IMR-90 (cell line): ENCODE data around the gene DENND1A. TPM values are rescaled to one million over a fixed set of nuclear protein-coding genes. Genes with fewer than 3 reads are reported as not detected.

ENCODE experiments used
- ATAC-seq: fragments of 200-7000 bp; cut with Tn5 transposase; 2 replicates; pipeline ENCODE4 v1.9.1; 2020; ENCODE audit warnings: low read depth, mild to moderate bottlenecking, moderate library complexity
- BruUV-seq: library from RNA; stranded (reverse); fragments of 400-500 nt; replicated peaks from 2 replicates; lab custom pipeline; 2021; lab: Mats Ljungman, UMichigan
- CTCF ChIA-PET: fragments of 300-600 bp; formaldehyde crosslinking; extraction: SDS; loops from one replicate; lab custom pipeline; 2021; ENCODE audit warnings: antibody characterized with exemption; lab: Yijun Ruan, JAX
- POLR2A ChIA-PET: fragments of 300-600 bp; sonication (Branson Sonifier 250); formaldehyde crosslinking; loops from one replicate; lab custom pipeline; 2022; ENCODE audit warnings: antibody characterized with exemption; ENCODE audit not compliant: unreplicated experiment; lab: Charles Lee
- DNase-seq: peaks from one replicate; pipeline ENCODE4 v3.0.0; 2013
- H2AFZ ChIP-seq: replicated peaks from 2 replicates; pipeline ENCODE3; 2013; ENCODE audit warnings: low read length, mild to moderate bottlenecking; ENCODE audit not compliant: poor library complexity
- H2AK5ac ChIP-seq: 2 replicates; pipeline ENCODE4 v1.6.1; 2013; ENCODE audit warnings: low read depth, low read length, inconsistent platforms
- H2AK9ac ChIP-seq: replicated peaks from 2 replicates; pipeline ENCODE3; 2013; ENCODE audit warnings: mild to moderate bottlenecking, low read depth, low read length, moderate library complexity; ENCODE audit not compliant: poor library complexity
- H2BK120ac ChIP-seq: 2 replicates; pipeline ENCODE4 v1.6.1; 2013; ENCODE audit warnings: low read depth, low read length, inconsistent platforms
- H2BK15ac ChIP-seq: 3 replicates; pipeline ENCODE4 v1.6.1; 2013; ENCODE audit warnings: low read depth, low read length, inconsistent platforms
- H2BK20ac ChIP-seq: 2 replicates; pipeline ENCODE4 v1.6.1; 2013; ENCODE audit warnings: low read depth, mild to moderate bottlenecking, inconsistent platforms, low read length, moderate library complexity
- H2BK5ac ChIP-seq: 2 replicates; pipeline ENCODE4 v1.6.1; 2013; ENCODE audit warnings: mild to moderate bottlenecking, low read depth, low read length, inconsistent platforms; ENCODE audit not compliant: poor library complexity, severe bottlenecking
- H3K14ac ChIP-seq: replicated peaks from 2 replicates; pipeline ENCODE4 v1.6.1; 2013; ENCODE audit warnings: low read depth, low read length, inconsistent platforms
- H3K18ac ChIP-seq: 2 replicates; pipeline ENCODE4 v1.6.1; 2013; ENCODE audit warnings: low read depth, low read length, control low read depth
- H3K23ac ChIP-seq: 2 replicates; pipeline ENCODE4 v1.6.1; 2013; ENCODE audit warnings: low read depth, low read length, inconsistent platforms
- H3K27ac ChIP-seq: 2 replicates; pipeline ENCODE4 v1.5.1; 2013; ENCODE audit warnings: mild to moderate bottlenecking, control low read depth, low read length; ENCODE audit not compliant: insufficient read depth
- H3K27me3 ChIP-seq: 2 replicates; pipeline ENCODE4 v1.6.1; 2013; ENCODE audit warnings: low read length; ENCODE audit not compliant: control insufficient read depth, insufficient read depth
- H3K36me3 ChIP-seq: 2 replicates; pipeline ENCODE4 v1.6.1; 2013; ENCODE audit warnings: low read length, mixed read lengths; ENCODE audit not compliant: control insufficient read depth, insufficient read depth
- H3K4ac ChIP-seq: 2 replicates; pipeline ENCODE4 v1.6.1; 2013; ENCODE audit warnings: low read depth, low read length, inconsistent platforms
- H3K4me1 ChIP-seq: 2 replicates; pipeline ENCODE4 v1.6.1; 2013; ENCODE audit warnings: low read length, mixed read lengths; ENCODE audit not compliant: control insufficient read depth, insufficient read depth
- H3K4me2 ChIP-seq: 2 replicates; pipeline ENCODE4 v1.6.1; 2013; ENCODE audit warnings: low read depth, mild to moderate bottlenecking, control low read depth, low read length, moderate library complexity
- H3K4me3 ChIP-seq: 2 replicates; pipeline ENCODE4 v1.5.1; 2013; ENCODE audit warnings: low read depth, mild to moderate bottlenecking, control low read depth, low read length, moderate library complexity; ENCODE audit not compliant: insufficient read depth
- H3K56ac ChIP-seq: 2 replicates; pipeline ENCODE4 v1.6.1; 2013; ENCODE audit warnings: low read length, inconsistent platforms; ENCODE audit not compliant: insufficient read depth; ENCODE audit errors: extremely low read depth
- H3K79me1 ChIP-seq, 2 experiments: 2 replicates each; pipeline ENCODE4 v1.6.1; 2013; ENCODE audit warnings: low read length in 2 of 2, inconsistent platforms in 1 of 2, low read depth in 1 of 2
- H3K9ac ChIP-seq: 2 replicates; pipeline ENCODE4 v1.6.1; 2013; ENCODE audit warnings: low read depth, low read length, control low read depth
- H3K9me1 ChIP-seq: 2 replicates; pipeline ENCODE4 v1.6.1; 2013; ENCODE audit warnings: low read length, inconsistent platforms; ENCODE audit not compliant: insufficient read depth
- H3K9me3 ChIP-seq: 2 replicates; pipeline ENCODE4 v1.6.1; 2013; ENCODE audit warnings: low read length; ENCODE audit not compliant: control insufficient read depth, insufficient read depth
- H4K20me1 ChIP-seq: 2 replicates; pipeline ENCODE4 v1.6.1; 2013; ENCODE audit warnings: low read length, inconsistent platforms; ENCODE audit not compliant: insufficient read depth
- H4K5ac ChIP-seq: 2 replicates; pipeline ENCODE4 v1.6.1; 2013; ENCODE audit warnings: mild to moderate bottlenecking, low read depth, low read length, control low read depth
- H4K8ac ChIP-seq, 2 experiments: 2 replicates each; pipeline ENCODE4 v1.6.1; 2013; ENCODE audit warnings: low read depth in 2 of 2, low read length in 2 of 2, control low read depth in 1 of 2, inconsistent platforms in 1 of 2
- H4K91ac ChIP-seq: 2 replicates; pipeline ENCODE4 v1.6.1; 2013; ENCODE audit warnings: low read depth, low read length, inconsistent platforms; ENCODE audit not compliant: insufficient read depth
- CEBPB ChIP-seq: IDR thresholded peaks from 2 replicates; pipeline ENCODE4 v1.6.1; 2012; ENCODE audit warnings: low read depth, low read length, improper control_type of control experiment
- MAZ ChIP-seq: IDR thresholded peaks from 2 replicates; pipeline ENCODE4 v1.6.1; 2012; ENCODE audit warnings: low read depth, mild to moderate bottlenecking, low read length, improper control_type of control experiment, moderate library complexity, borderline replicate concordance
- WGBS, 2 experiments: methylation state at CpG; one replicate each; pipeline versions ENCODE4 v1.1.5 to v1.1.7; 2013; ENCODE audit warnings: missing lambda C conversion rate in 2 of 2; ENCODE audit not compliant: insufficient read length in 1 of 2; ENCODE audit errors: extremely low coverage in 2 of 2; 5-methylcytosine and 5-hydroxymethylcytosine counted together
- dilution Hi-C: fragments of 300-500 bp; cut with HindIII; formaldehyde crosslinking; loops from one replicate; pipeline ENCODE4 v1.14.3; 2018; ENCODE audit warnings: low sequenced_read_pairs; ENCODE audit not compliant: unreplicated experiment
- in situ Hi-C: fragments of 300-500 bp; cut with MboI; formaldehyde crosslinking; loops from 3 replicates; pipeline ENCODE4 v1.14.3; 2019; ENCODE audit warnings: low sequenced_read_pairs, inconsistent platforms, mixed read lengths
- intact Hi-C: fragments of 100-400 bp; cut with micrococcal nuclease; formaldehyde crosslinking; loops from 2 replicates; pipeline ENCODE4 v1.10.0; 2022
- polyA plus RNA-seq, 3 experiments: library from polyadenylated mRNA; depleted of rRNA; stranded (reverse); fragments of >200 nt; gene quantifications; 2 replicates each; pipeline ENCODE4 v1.2.3, GENCODE V29; 2012; ENCODE audit warnings: low replicate concordance in 1 of 3
- total RNA-seq: library from RNA; depleted of rRNA; stranded (reverse); fragments of >200 nt; gene quantifications from 2 replicates; pipeline ENCODE4 v1.2.3, GENCODE V29; 2012

The DENND1A gene
- total and polyA plus RNA-seq, 2 of the 4 experiments (the other 2 are of a cell fraction), result 21.4 to 27.6 TPM

- H4K91ac ChIP-seq, result no peak overlapping the region
- no peak overlapping the region for H3K23ac ChIP-seq
- no peak overlapping the region for H3K27ac ChIP-seq
- BruUV-seq, result no TSS peak
- no peak overlapping the region for H2AK5ac ChIP-seq
- no peaks in the 10 kb centered on the region for H3K36me3 ChIP-seq
- no peak overlapping the region for H3K9ac ChIP-seq
- H3K9me3 ChIP-seq, result no peaks in the 10 kb centered on the region
- 0 out of 2 replicates have a peak, but pooled peaks cover 3% of the 10 kb centered on the region for H4K20me1 ChIP-seq
- ChIA-PET CTCF (no interaction called here), POLR2A (no interaction called here)
- no peak overlapping the region for H2BK15ac ChIP-seq
- peak; percentile 54 for TF ChIP-seq CEBPB
- no peak for TF ChIP-seq MAZ
- ATAC-seq (peak; percentile 32), DNase-seq (no peak)
- H3K9me1 ChIP-seq, result no peaks in the 10 kb centered on the region
- peak overlapping the region; percentile 30 for H2AK9ac ChIP-seq
- no peak overlapping the region for H2BK120ac ChIP-seq
- no peak overlapping the region for H2BK20ac ChIP-seq
- no peaks in the 10 kb centered on the region for H3K27me3 ChIP-seq
- no peak overlapping the region for H3K18ac ChIP-seq
- H3K79me1 ChIP-seq, result no peaks in the 10 kb centered on the region
- no peak overlapping the region for H3K4ac ChIP-seq
- WGBS, 2 experiments, result 36% methylated on average over 2 of the region's 15 CpGs; no CpG with 5 or more reads in 1 of the 2 experiments
- dilution Hi-C loops (no loop called here), in situ Hi-C loops (no loop called here), intact Hi-C loops (no loop called here)
- no peak overlapping the region for H3K4me2 ChIP-seq
- H4K5ac ChIP-seq, result no peak overlapping the region
- H3K56ac ChIP-seq, result no peak overlapping the region
- no peak overlapping the region for H3K4me3 ChIP-seq
- H3K14ac ChIP-seq, result no peak overlapping the region
- H3K4me1 ChIP-seq, result no peaks in the 10 kb centered on the region
- H4K8ac ChIP-seq, result no peak overlapping the region
- H2AFZ ChIP-seq, result no peak overlapping the region
- H2BK5ac ChIP-seq, result no peak overlapping the region
These were observed 459.7 kb downstream of the DENND1A start for GRCh38 chr9:123470121-123470782.
